GM13977 (cell line): ENCODE data around the gene MLLT3.

Source experiments
- DNase-seq: peaks from one replicate; pipeline ENCODE4 v3.0.0; 2012; ENCODE audit warnings: low spot score
- CTCF ChIP-seq: IDR thresholded peaks from 2 replicates; pipeline ENCODE4 v1.5.1; 2012; ENCODE audit warnings: mild to moderate bottlenecking, control low read depth; ENCODE audit not compliant: insufficient read depth; ENCODE audit errors: extremely low read depth, missing control alignments
- in situ Hi-C: fragments of 300-500 bp; cut with MboI; formaldehyde crosslinking; loops from one replicate; pipeline ENCODE4 v1.12.0; 2022; ENCODE audit warnings: low sequenced_read_pairs, low pct_unique_long_range_greater_than_20kb, mixed read lengths, inconsistent platforms; ENCODE audit not compliant: unreplicated experiment

MLLT3 gene

GRCh38 chr9:20335668-20336332, 286.5 kb downstream of the MLLT3 start:
- no peak for DNase-seq
- TF ChIP-seq CTCF: no peak
- in situ Hi-C loops: loop anchor here (25.0 kb wide), 1 partner anchor 398 kb away; no protein-coding TSS in a partner anchor

- no peak for DNase-seq
- in situ Hi-C loops: loop anchor here (25.0 kb wide), 1 partner anchor 397 kb away; no protein-coding TSS in a partner anchor
- TF ChIP-seq CTCF: no peak
Measured at GRCh38 chr9:20333991-20334390, 288.3 kb downstream of the MLLT3 start.

- in situ Hi-C loops: loop anchor here (25.0 kb wide), 1 partner anchor 394 kb away; no protein-coding TSS in a partner anchor
- no peak for TF ChIP-seq CTCF
- DNase-seq: no peak
Measured at GRCh38 chr9:20331095-20331685, 291.1 kb downstream of the MLLT3 start.

- in situ Hi-C loops: loop anchor here (25.0 kb wide), 1 partner anchor 393 kb away; no protein-coding TSS in a partner anchor
- DNase-seq: no peak
- TF ChIP-seq CTCF: no peak
Measured at GRCh38 chr9:20330688-20331087, 291.6 kb downstream of the MLLT3 start.

GRCh38 chr9:20326516-20326915, 295.8 kb downstream of the MLLT3 start:
- no peak for DNase-seq
- in situ Hi-C loops: loop anchor here (25.0 kb wide), 1 partner anchor 389 kb away; no protein-coding TSS in a partner anchor
- TF ChIP-seq CTCF: no peak

GRCh38 chr9:20325008-20325407, 297.3 kb downstream of the MLLT3 start:
- no peak for DNase-seq
- in situ Hi-C loops: loop anchor here (25.0 kb wide), 1 partner anchor 388 kb away; no protein-coding TSS in a partner anchor
- TF ChIP-seq CTCF: no peak
